ENCODE data around the gene ATP8A2.

DNA sequence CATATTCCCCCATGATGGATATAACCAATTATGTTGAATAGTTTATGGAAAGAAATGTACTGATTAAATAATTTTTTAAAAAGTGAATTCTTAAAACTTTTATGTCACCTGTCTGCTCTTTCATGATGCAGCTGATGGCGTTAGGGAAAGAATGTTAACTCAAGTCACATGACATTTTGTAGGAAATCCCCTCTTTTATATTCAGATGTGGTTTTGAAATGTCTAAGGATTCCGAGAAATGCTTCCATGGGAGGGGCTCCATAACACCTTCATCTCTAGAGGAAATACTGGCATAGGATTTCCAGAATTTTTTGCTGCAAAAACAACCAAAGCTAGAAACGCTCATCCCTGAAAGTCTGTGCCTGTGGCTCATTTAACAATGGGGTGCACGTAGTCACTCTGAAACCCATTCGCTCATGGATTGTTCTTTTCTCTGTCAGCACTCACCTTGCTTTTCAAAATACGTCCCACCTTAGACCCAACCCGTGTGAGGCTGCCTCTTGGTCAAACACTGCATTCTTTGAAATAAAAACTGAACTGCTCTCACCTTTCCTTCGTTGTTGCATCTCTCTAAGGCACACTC lies 391.1 kb downstream of the ATP8A2 start:
- TF ChIP-seq CTCF (IDR thresholded peaks at IDR 0.05; ENCODE audit: low read depth, low read length) (no peak), POLR2A (IDR thresholded peaks at IDR 0.05; ENCODE audit: extremely low read depth, insufficient read length) (no peak), MYC (IDR thresholded peaks at IDR 0.05; ENCODE audit: low read depth, low read length) (no peak), MAX (IDR thresholded peaks at IDR 0.05; ENCODE audit: low read depth, low read length) (no peak)

Measured in NB4 (cell line).